Kidney tubule cell (primary cell): ENCODE results near the gene DENND1C.

ENCODE experiments used
- DNase-seq: peaks from one replicate; pipeline ENCODE4 v3.0.0-alpha.2; 2018; ENCODE audit warnings: low spot score

Gene DENND1C

DNA sequence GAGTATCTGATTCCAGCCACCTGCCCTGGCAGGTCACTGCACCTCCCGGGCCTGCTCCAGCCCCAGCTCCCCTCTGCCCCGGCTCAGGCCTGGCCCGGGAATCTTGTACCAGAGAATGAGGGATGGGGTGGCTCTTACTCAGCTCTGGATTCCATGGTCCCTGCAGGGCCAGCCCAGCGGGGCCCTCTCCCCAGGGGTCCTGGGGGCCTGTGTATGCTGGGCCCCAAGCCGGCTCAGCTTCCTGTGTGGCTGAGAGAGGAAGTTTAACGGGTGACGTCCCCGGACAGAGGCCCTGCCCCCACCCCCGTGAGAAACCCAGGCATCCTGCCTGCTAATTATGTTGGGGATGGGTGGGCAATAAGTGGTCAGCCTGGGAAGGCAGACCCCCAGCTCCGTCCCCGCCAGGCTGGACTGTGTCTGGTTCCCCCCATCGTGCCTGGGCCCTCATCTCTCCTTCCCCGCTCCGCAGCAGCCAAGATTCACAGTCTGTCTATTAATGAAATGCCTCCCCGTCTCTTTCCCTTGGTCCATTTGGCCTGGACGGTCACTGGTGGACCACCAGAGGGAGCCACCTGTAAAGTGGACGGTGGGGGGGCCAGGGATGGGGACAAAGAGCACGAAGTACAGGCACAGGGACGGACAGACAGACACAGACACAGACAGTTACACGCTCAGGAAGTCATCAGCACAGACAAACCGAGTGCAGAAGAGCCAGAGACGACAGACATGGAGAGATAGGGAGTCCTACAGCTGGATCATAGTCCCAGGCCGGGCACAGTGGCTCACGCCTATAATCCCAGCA, at the start of gene DENND1C:
TSS of gene DENND1C (minus strand) at position 247 of the 802 bp plus-strand sequence. CDS start at position 155, 92 bp downstream.
- DNase-seq, result peak; percentile 19

DNA sequence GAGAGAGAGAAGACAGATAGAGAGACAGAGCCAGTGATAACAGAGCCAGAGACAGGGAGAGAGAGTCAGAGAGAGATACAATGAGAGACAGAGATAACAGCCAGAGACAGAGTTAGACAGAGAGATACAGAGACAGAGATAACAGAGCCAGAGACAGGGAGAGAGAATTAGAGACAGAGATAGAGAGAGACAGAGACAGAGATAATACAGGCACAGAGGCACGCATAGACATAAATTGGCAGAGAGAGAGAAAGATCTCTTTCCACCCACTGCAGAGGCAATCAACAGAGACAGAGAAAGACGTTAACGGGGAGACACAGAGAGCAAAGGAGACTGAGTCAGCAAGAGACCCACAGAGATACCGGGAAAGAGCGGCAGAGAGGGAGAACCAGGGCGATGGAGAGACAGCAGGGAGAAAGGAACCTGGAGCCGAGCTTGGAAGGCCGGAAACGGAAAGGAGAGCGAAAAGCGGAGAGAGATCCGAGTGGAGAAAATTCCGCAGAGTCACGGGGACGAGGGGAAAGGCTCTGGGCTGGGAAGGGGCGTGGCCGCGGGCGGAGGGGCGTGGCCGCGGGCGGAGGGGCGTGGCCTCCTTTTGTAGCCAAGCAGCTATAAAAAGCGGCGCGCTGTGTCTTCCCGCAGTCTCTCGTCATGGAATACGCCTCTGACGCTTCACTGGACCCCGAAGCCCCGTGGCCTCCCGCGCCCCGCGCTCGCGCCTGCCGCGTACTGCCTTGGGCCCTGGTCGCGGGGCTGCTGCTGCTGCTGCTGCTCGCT, 49.0 kb upstream of the DENND1C start, which contains the start of gene TNFSF9:
TSS of gene TNFSF9 (plus strand) at position 641 of the 777 bp plus-strand sequence. CDS start at position 652, 11 bp downstream.
- DNase-seq, result peak; percentile 92

- DNase-seq, result no peak
Measured at GRCh38 chr19:6529937-6530385, 48.4 kb upstream of the DENND1C start.

DNA sequence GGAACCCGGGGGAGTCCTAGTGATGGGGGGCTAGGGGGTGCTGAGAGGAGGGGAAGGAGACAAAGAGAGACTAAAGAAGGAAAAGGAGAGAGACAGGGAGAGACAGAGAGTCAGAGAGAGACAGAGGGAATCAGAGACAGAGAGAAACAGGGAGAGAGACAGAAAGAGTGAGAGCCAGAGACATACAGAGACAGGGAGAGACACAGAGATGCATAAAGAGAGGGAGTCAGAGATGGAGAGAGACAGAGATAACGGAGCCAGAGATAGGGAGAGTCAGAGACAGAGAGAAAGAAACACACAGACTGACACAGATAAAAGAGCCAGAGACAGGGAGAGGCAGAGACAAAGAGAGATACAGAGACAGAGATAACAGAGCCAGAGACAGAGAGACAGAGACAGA, 47.8 kb upstream of the DENND1C start:
- no peak for DNase-seq

- peak; percentile 53 for DNase-seq
Measured at GRCh38 chr19:6528544-6529121, 47.0 kb upstream of the DENND1C start.

- peak; percentile 61 for DNase-seq
Measured at GRCh38 chr19:6527893-6528543, 46.4 kb upstream of the DENND1C start.

DNA sequence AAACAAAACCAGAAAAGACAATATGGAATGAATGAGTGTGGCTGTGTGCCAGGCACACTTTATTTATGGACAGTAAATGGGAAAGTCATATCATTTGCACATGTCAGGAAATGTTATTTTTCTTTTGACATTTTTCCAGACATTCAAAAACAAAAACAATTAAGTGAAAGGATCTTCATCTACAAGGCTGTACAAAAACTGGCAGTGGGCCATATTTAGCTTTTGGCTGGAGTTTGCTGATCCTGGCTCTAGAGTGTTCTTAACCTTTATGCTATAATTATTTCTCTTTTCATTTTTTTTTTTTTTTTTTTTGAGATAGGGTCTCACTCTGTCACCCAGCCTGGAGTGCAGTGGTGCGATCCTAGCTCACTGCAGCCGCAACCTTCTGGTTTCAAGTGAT, 42.7 kb upstream of the DENND1C start:
- no peak for DNase-seq

DNA sequence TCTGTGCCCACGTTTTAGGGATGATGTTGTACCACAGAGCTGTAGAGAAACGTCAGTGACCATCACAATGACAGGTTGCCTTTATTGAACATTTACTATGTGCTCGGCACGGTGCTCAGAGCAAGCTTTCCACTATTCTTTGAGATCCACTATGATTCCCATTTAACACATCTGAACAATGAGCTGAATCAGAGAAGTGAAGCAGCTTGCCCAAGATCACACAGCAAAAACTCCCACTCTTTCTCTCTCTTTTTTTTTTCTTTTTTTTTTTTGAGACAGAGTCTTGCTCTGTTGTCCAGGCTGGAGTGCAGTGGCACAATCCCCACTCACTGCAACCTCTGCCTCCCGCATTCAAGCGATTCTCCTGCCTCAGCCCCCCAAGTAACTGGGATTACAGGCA, 41.1 kb upstream of the DENND1C start:
- no peak for DNase-seq

DNA sequence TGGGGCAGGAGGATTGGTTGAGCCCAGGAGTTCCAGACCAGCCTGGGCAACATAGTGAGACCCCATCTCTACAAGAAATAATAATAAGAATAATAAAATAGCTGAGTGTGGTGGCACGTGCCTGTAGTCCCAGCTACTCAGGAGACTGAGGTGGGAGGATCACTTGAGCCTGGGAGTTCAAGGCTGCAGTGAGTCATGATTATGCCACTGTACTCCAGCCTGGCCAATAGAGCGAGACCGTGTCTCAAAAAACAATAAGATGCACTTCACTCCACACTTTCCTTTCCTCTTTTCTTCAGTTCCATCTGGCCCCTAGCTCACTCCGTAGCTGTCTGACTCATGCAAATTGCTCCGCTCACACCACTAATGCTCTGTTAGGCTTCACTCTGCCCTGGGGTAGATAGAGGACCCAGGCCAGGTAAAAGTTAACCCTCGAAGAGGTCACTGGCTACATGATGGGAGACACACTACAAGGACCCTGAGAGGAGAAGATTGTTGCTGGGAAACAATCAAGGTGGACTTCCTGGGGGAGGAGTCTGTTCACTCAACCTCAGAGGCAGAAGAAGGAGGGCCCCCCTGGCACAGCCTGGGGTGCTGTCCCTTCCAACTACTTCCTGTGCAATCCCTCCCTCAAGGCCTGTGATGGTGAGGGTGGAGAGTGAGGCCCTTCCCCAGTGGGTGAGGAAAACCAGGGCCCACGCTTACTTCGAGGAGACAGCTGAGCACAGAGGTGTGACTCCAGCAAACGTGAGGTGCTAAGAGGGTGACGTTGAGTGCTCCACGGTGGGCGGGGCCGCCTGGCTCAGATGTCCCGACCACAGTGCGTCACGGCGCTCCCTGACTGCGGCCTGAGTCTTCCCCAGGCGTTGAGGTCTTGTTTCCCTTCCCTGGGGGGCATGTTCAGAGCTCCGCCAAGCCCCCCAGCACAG, 40.4 kb upstream of the DENND1C start:
- DNase-seq, result peak; percentile 95

GRCh38 chr19:6519289-6519688, 37.7 kb upstream of the DENND1C start:
- DNase-seq, result peak; percentile 89

DNA sequence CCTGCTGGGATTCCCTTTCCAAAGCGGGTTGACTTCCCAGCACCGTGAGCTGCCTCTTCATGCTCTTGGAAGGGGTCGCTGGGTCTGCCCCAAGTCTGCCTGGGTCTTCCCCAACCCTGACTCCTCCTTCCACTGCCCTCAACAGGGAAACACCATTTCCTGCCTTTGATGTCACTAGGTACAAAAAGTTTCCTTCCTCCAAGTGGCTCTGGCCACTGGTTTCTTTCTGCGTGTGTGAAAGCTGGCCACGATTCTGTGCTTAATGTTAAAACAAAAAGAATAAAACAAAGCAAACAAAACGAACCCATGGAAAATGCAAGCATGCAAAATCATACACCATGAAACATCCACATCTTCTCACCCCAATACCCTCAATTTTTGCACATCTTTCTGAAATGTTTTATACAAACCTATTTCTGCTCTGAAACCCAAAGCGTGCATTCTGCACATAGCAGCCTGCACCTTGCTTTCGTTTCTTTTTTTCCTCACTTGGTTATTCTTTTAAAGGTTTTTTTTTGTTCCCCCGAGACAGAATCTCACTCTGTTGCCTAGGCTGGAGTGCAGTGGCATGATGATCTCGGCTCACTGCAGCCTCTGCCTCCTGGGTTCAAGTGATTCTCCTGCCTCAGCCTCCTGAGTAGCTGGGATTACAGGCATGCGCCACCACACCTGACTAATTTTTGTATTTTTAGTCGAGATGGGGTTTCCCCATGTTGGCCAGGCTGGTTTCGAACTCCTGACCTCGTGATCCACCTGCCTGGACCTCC, 36.7 kb upstream of the DENND1C start:
- no peak for DNase-seq

DNA sequence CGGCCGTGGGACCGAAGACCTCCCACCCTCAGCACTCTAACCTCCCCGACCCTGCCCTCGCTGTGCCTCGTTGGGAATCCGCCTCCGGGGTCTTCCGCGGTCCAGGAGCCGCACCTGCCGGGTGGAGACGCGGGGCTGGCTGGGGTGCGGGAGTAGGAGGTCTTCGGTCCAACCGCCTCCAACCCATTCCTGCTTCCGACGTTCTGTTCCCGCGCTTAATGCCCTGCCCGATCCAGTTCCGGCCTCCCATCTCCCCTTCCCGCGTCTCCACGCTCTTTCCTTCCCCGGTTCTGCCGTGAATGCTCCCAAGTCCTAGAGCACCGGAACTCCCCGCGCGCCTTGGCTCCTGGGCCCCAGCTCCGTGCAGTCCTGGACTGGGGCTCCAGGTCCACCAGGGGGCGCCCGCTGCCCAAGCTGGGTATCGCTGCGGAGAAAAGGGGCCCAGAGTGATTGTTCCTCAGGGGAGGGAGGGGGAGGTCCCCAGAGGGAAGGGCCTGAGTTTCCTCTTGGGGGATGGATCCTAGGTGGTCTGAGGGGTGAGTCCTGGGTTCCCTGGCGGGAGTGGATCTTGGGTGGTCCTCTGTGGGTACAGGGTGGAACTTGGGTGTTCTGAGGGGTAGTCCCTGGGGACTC, 35.2 kb upstream of the DENND1C start:
- peak; percentile 89 for DNase-seq

- peak; percentile 95 for DNase-seq
Measured at GRCh38 chr19:6516018-6516658, 34.6 kb upstream of the DENND1C start.

DNA sequence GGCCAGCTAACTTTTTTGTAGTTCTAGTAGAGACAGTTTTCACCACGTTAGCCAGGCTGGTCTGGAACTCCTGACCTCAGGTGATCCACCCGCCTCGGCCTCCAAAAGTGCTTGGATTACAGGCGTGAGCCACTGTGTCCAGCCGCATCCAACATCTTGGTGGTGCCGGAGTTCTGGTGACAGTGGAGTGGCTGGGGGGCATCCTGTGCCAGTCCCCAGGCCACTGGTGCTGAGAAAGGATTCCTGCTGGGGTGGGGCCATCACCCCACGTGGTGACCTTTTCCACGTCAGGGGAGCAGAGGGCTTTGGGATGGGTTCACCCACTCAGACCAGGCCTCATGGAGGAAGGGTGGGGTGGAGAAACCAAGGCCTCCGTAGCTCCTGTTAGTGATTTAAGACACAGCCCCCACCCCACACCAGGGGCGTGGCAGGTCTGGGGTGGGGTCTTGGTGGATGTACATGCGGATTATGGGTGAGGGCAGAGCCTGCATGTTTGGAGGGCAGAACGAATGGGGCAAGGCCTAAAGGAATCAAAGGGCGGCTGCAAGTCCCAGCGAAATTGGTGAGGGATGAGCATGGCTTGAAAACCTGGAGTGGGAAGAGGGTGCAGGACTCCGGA, 33.4 kb upstream of the DENND1C start:
- DNase-seq, result no peak

GRCh38 chr19:6514089-6514488, 32.5 kb upstream of the DENND1C start:
- DNase-seq, result no peak

- DNase-seq, result no peak
Measured at GRCh38 chr19:6510618-6511017, 29.0 kb upstream of the DENND1C start.

- peak; percentile 17 for DNase-seq
Measured at GRCh38 chr19:6509118-6509971, 27.8 kb upstream of the DENND1C start.
